Stimulated activated CD8-positive, alpha-beta memory T cell treated with anti-CD3 and anti-CD28 coated beads, Interleukin-4, amount 100 ng/mL, for 4 hours (primary cell): ENCODE measurements around the gene SLC3A2.
A peak's percentile ranks its signal among the peaks of the same experiment; 100 is the strongest.
"Not testable (repeated sequence)": the region's sequence is repeated elsewhere in the genome, so short reads cannot be mapped to it uniquely, and the experiment has no call there.

Experiments used
- DNase-seq, 2 donors: peaks; one replicate each; pipeline ENCODE4 v3.0.0-alpha.2; 2020; ENCODE audit warnings: low read depth in 2 of 2, low spot score in 1 of 2

SLC3A2 gene

GRCh38 chr11:62852523-62853188 is 28.0 kb upstream of the SLC3A2 start:
- no peak for DNase-seq

- DNase-seq = no peak
These were observed 27.3 kb upstream of the SLC3A2 start for GRCh38 chr11:62853279-62853965.

- DNase-seq = no peak
These were observed 26.5 kb upstream of the SLC3A2 start for GRCh38 chr11:62854013-62854824.

- DNase-seq = no peak
These were observed 25.7 kb upstream of the SLC3A2 start for GRCh38 chr11:62854825-62855570.

GRCh38 chr11:62855571-62856332 is 24.9 kb upstream of the SLC3A2 start:
- peak; percentile 95 to 97 for DNase-seq

- DNase-seq = no peak
These were observed 24.3 kb upstream of the SLC3A2 start for GRCh38 chr11:62856333-62856895.

- no peak for DNase-seq
These were observed 23.1 kb upstream of the SLC3A2 start for GRCh38 chr11:62857541-62857982.

- no peak for DNase-seq
These were observed 22.5 kb upstream of the SLC3A2 start for GRCh38 chr11:62858201-62858600.

GRCh38 chr11:62859281-62859703 is 21.4 kb upstream of the SLC3A2 start:
- not testable (repeated sequence) for DNase-seq

GRCh38 chr11:62860835-62861563 is 19.7 kb upstream of the SLC3A2 start:
- no peak for DNase-seq

GRCh38 chr11:62861564-62862192 is 19.0 kb upstream of the SLC3A2 start:
- not testable (repeated sequence) for DNase-seq

- DNase-seq = no peak
These were observed 16.9 kb upstream of the SLC3A2 start for GRCh38 chr11:62863687-62864335.

GRCh38 chr11:62865635-62866034 is 15.1 kb upstream of the SLC3A2 start:
- DNase-seq = no peak

GRCh38 chr11:62874851-62875250 is 5.8 kb upstream of the SLC3A2 start:
- DNase-seq = no peak

GRCh38 chr11:62875698-62876478 is 4.8 kb upstream of the SLC3A2 start:
- no peak for DNase-seq

GRCh38 chr11:62876712-62877111 is 4.0 kb upstream of the SLC3A2 start:
- DNase-seq = no peak

GRCh38 chr11:62879235-62879978 is 1.3 kb upstream of the SLC3A2 start:
- no peak for DNase-seq
